ENCODE data around the gene DAAM1.

DNA sequence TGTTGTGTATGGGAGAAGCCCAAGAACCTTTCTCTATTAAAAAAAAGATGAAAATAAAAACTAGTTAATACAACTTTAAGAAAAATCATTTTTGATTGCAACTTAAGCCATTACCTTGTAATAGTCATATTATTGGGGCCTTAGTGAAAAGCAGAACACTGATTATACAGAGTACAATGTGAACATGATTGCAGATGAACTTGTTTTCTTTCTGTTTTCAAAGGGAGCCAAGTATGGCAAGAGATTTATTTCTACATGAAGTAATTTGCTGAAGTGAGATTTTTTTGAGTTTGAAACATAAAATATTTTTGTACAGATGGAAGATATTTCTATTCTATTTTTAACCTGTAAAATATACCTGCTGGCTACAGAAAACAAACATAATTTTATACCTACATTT, 171.8 kb downstream of the DAAM1 start:
- TF ChIP-seq, protein P1, sequence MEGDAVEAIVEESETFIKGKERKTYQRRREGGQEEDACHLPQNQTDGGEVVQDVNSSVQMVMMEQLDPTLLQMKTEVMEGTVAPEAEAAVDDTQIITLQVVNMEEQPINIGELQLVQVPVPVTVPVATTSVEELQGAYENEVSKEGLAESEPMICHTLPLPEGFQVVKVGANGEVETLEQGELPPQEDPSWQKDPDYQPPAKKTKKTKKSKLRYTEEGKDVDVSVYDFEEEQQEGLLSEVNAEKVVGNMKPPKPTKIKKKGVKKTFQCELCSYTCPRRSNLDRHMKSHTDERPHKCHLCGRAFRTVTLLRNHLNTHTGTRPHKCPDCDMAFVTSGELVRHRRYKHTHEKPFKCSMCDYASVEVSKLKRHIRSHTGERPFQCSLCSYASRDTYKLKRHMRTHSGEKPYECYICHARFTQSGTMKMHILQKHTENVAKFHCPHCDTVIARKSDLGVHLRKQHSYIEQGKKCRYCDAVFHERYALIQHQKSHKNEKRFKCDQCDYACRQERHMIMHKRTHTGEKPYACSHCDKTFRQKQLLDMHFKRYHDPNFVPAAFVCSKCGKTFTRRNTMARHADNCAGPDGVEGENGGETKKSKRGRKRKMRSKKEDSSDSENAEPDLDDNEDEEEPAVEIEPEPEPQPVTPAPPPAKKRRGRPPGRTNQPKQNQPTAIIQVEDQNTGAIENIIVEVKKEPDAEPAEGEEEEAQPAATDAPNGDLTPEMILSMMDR (IDR thresholded peaks at IDR 0.05), result no peak
- TF ChIP-seq EZH2 (IDR thresholded peaks at IDR 0.05), result no peak
- no peak for TF ChIP-seq EZH2phosphoT487 (IDR thresholded peaks at IDR 0.05)
